Measurements from ENCODE around the gene AAMP. TPM values are rescaled to one million over a fixed set of nuclear protein-coding genes. Genes with fewer than 3 reads are reported as not detected.

Gene AAMP
- total and polyA plus RNA-seq, 2 donors from 2014 or later = 70.1 to 108 TPM

- Histone ChIP-seq H3K27ac (ENCODE audit: low read depth in 2 of 2, low read length in 2 of 2) (no peak overlapping the region), H3K4me1 (ENCODE audit: control insufficient read depth in 2 of 3, insufficient read depth in 2 of 3, low read depth in 1 of 3, low read length in 3 of 3) (peaks cover 0 to 11% (median 8%) of the 10 kb centered on the region in 3 donors), H3K9ac (ENCODE audit: low read length in 3 of 3) (no peak overlapping the region), H3K36me3 (ENCODE audit: control insufficient read depth in 2 of 3, insufficient read depth in 3 of 3, low read length in 3 of 3) (peaks cover 3 to 12% (median 9%) of the 10 kb centered on the region in 3 donors), H3K4me3 (ENCODE audit: low read length in 3 of 3) (no peak overlapping the region), H3K27me3 (ENCODE audit: control insufficient read depth, insufficient read depth, low read length) (no peaks in the 10 kb centered on the region), H3K9me3 (ENCODE audit: control insufficient read depth in 2 of 3, insufficient read depth in 1 of 3, low read length in 3 of 3) (no peaks in the 10 kb centered on the region)
- intact Hi-C loops (cut with DNase I) = no loop called here
- FAIRE-seq = no peak
- no peak for DNase-seq
- TF ChIP-seq CTCF (IDR thresholded peaks at IDR 0.05; ENCODE audit: borderline replicate concordance, extremely low read depth, insufficient read depth) = no peak
Observed at GRCh38 chr2:218223046-218223445, 46.9 kb downstream of the AAMP start.

- peaks cover 0 to 12% (median 9%) of the 10 kb centered on the region in 3 donors for H3K4me1 ChIP-seq (ENCODE audit: control insufficient read depth in 2 of 3, insufficient read depth in 2 of 3, low read depth in 1 of 3, low read length in 3 of 3)
Observed at GRCh38 chr2:218221000-218221399, 48.9 kb downstream of the AAMP start.

GRCh38 chr2:218219934-218220333, 50.0 kb downstream of the AAMP start:
- FAIRE-seq (no peak), DNase-seq (no peak)
- Histone ChIP-seq H3K9me3 (ENCODE audit: control insufficient read depth in 2 of 3, insufficient read depth in 1 of 3, low read length in 3 of 3) (no peaks in the 10 kb centered on the region), H3K4me3 (ENCODE audit: low read length in 3 of 3) (no peak overlapping the region), H3K4me1 (ENCODE audit: control insufficient read depth in 2 of 3, insufficient read depth in 2 of 3, low read depth in 1 of 3, low read length in 3 of 3) (peaks cover 0 to 12% (median 9%) of the 10 kb centered on the region in 3 donors), H3K27ac (ENCODE audit: low read depth in 2 of 2, low read length in 2 of 2) (no peak overlapping the region), H3K36me3 (ENCODE audit: control insufficient read depth in 2 of 3, insufficient read depth in 3 of 3, low read length in 3 of 3) (peaks cover 0 to 4% (median 2%) of the 10 kb centered on the region in 3 donors), H3K27me3 (ENCODE audit: control insufficient read depth, insufficient read depth, low read length) (no peaks in the 10 kb centered on the region), H3K9ac (ENCODE audit: low read length in 3 of 3) (no peak overlapping the region)
- intact Hi-C loops (cut with DNase I) = no loop called here
- no peak for TF ChIP-seq CTCF (IDR thresholded peaks at IDR 0.05; ENCODE audit: borderline replicate concordance, extremely low read depth, insufficient read depth)

More at GRCh38 chr2:218221000-218221399, 48.9 kb downstream of the AAMP start:
- DNase-seq = no peak
- Histone ChIP-seq H3K4me3 (ENCODE audit: low read length in 3 of 3) (no peak overlapping the region), H3K9ac (ENCODE audit: low read length in 3 of 3) (no peak overlapping the region), H3K27ac (ENCODE audit: low read depth in 2 of 2, low read length in 2 of 2) (no peak overlapping the region), H3K36me3 (ENCODE audit: control insufficient read depth in 2 of 3, insufficient read depth in 3 of 3, low read length in 3 of 3) (peaks cover 0 to 7% (median 6%) of the 10 kb centered on the region in 3 donors), H3K27me3 (ENCODE audit: control insufficient read depth, insufficient read depth, low read length) (no peaks in the 10 kb centered on the region), H3K9me3 (ENCODE audit: control insufficient read depth in 2 of 3, insufficient read depth in 1 of 3, low read length in 3 of 3) (no peaks in the 10 kb centered on the region)
- no peak for FAIRE-seq
- intact Hi-C loops (cut with DNase I) = no loop called here
- no peak for TF ChIP-seq CTCF (IDR thresholded peaks at IDR 0.05; ENCODE audit: borderline replicate concordance, extremely low read depth, insufficient read depth)
